GM23338 (cell line): ENCODE measurements around the gene GPR179. TPM values are rescaled to one million over a fixed set of nuclear protein-coding genes. Genes with fewer than 3 reads are reported as not detected.

Experiments used
- ATAC-seq: fragments of 200-7000 bp; cut with Tn5 transposase; 3 replicates; pipeline ENCODE4 v1.9.1; 2020
- DNase-seq: peaks from one replicate; pipeline ENCODE4 v3.0.0-alpha.2; 2015; ENCODE audit warnings: low spot score
- H2AFZ ChIP-seq: fragments of 200-600 bp; sonication (generic); 2 replicates; pipeline ENCODE4 v1.8.0; 2016; ENCODE audit warnings: antibody characterized with exemption, mild to moderate bottlenecking, moderate library complexity
- H3F3A ChIP-seq: fragments of 200-600 bp; sonication (generic); replicated peaks from 2 replicates; pipeline ENCODE4 v1.8.0; 2017; ENCODE audit warnings: antibody characterized with exemption, mixed run types, low read depth
- H3K27ac ChIP-seq: fragments of 200-600 bp; sonication (generic); 2 replicates; pipeline ENCODE4 v1.6.1; 2016; ENCODE audit warnings: low read depth
- H3K27me3 ChIP-seq: fragments of 200-600 bp; sonication (generic); 2 replicates; pipeline ENCODE4 v1.8.0; 2016; ENCODE audit warnings: mild to moderate bottlenecking, mixed run types, moderate library complexity; ENCODE audit not compliant: insufficient read depth
- H3K36me3 ChIP-seq: fragments of 200-600 bp; sonication (generic); 2 replicates; pipeline ENCODE4 v1.8.0; 2016; ENCODE audit warnings: mild to moderate bottlenecking; ENCODE audit not compliant: insufficient read depth
- H3K4me1 ChIP-seq: fragments of 200-600 bp; sonication (generic); 2 replicates; pipeline ENCODE4 v1.8.0; 2016; ENCODE audit warnings: mild to moderate bottlenecking, moderate library complexity; ENCODE audit not compliant: insufficient read depth
- H3K4me2 ChIP-seq: fragments of 200-600 bp; sonication (generic); 2 replicates; pipeline ENCODE4 v1.7.1; 2017; ENCODE audit warnings: mixed run types
- H3K4me3 ChIP-seq: fragments of 200-600 bp; sonication (generic); 2 replicates; pipeline ENCODE4 v1.6.1; 2016; ENCODE audit warnings: mixed run types
- H3K79me2 ChIP-seq: fragments of 200-600 bp; sonication (generic); replicated peaks from 2 replicates; pipeline ENCODE4 v1.8.0; 2017; ENCODE audit warnings: mild to moderate bottlenecking; ENCODE audit not compliant: insufficient read depth
- H3K9me2 ChIP-seq: fragments of 200-600 bp; sonication (generic); 2 replicates; pipeline ENCODE4 v1.8.0; 2017; ENCODE audit not compliant: insufficient read depth
- H4K20me1 ChIP-seq: fragments of 200-600 bp; sonication (generic); replicated peaks from 2 replicates; pipeline ENCODE4 v1.8.0; 2017; ENCODE audit warnings: mild to moderate bottlenecking; ENCODE audit not compliant: insufficient read depth
- H3K27ac Mint-ChIP-seq: 2 replicates; pipeline ENCODE4 v1.8.0; 2020; ENCODE audit warnings: inconsistent platforms, mild to moderate bottlenecking, moderate library complexity, mixed read lengths
- H3K27me3 Mint-ChIP-seq: 3 replicates; pipeline ENCODE4 v1.8.0; 2022; ENCODE audit warnings: low read depth, mild to moderate bottlenecking, moderate library complexity, mixed read lengths, inconsistent platforms; ENCODE audit not compliant: insufficient read depth, poor library complexity
- H3K36me3 Mint-ChIP-seq: 3 replicates; pipeline ENCODE4 v1.8.0; 2021; ENCODE audit warnings: low read depth, mild to moderate bottlenecking, inconsistent platforms, moderate library complexity, mixed read lengths
- H3K4me1 Mint-ChIP-seq: 3 replicates; pipeline ENCODE4 v1.8.0; 2020; ENCODE audit warnings: mild to moderate bottlenecking, inconsistent platforms, mixed read lengths
- H3K4me3 Mint-ChIP-seq: 3 replicates; pipeline ENCODE4 v1.8.0; 2021; ENCODE audit warnings: moderate library complexity, mild to moderate bottlenecking, inconsistent platforms, mixed read lengths
- H3K9me3 Mint-ChIP-seq: 3 replicates; pipeline ENCODE4 v1.8.0; 2020; ENCODE audit warnings: moderate library complexity, mild to moderate bottlenecking, inconsistent platforms, mixed read lengths
- CREB1 ChIP-seq: fragments of 250-450 bp; sonication (Bioruptor Pico); IDR thresholded peaks from 2 replicates; pipeline ENCODE4 v1.5.0; 2020; ENCODE audit warnings: low read depth, mild to moderate bottlenecking, moderate library complexity
- EZH2 ChIP-seq: fragments of 200-600 bp; sonication (generic); IDR thresholded peaks from one replicate; pipeline ENCODE4 v1.8.0; 2017; ENCODE audit warnings: antibody characterized with exemption, mild to moderate bottlenecking, low read depth; ENCODE audit not compliant: unreplicated experiment
- EZH2phosphoT487 ChIP-seq: fragments of 200-600 bp; sonication (generic); IDR thresholded peaks from one replicate; pipeline ENCODE4 v1.8.1; 2018; ENCODE audit warnings: antibody characterized with exemption; ENCODE audit not compliant: unreplicated experiment
- JUNB ChIP-seq: IDR thresholded peaks from one replicate; pipeline ENCODE4 v1.6.1; 2016; ENCODE audit warnings: antibody characterized with exemption; ENCODE audit not compliant: unreplicated experiment
- NANOG ChIP-seq: IDR thresholded peaks from 2 replicates; pipeline ENCODE4 v1.6.1; 2016; ENCODE audit warnings: antibody characterized with exemption, borderline replicate concordance
- POLR2AphosphoS5 ChIP-seq: IDR thresholded peaks from 2 replicates; pipeline ENCODE4 v1.6.1; 2016; ENCODE audit warnings: antibody characterized with exemption, low read depth
- STAT1 ChIP-seq: IDR thresholded peaks from one replicate; pipeline ENCODE4 v1.6.1; 2016; ENCODE audit warnings: antibody characterized with exemption; ENCODE audit not compliant: unreplicated experiment
- ZNF114 ChIP-seq: fragments of 250-450 bp; sonication (Bioruptor Pico); IDR thresholded peaks from 2 replicates; pipeline ENCODE4 v1.5.0; 2020; ENCODE audit warnings: mild to moderate bottlenecking, moderate library complexity
- polyA plus RNA-seq: library from polyadenylated mRNA; unstranded; fragments of >200 nt; fragmentation: Nextera tagmentation; extraction: Ambion mirVana; gene quantifications from 2 replicates; pipeline ENCODE4 v1.2.1, GENCODE V29; 2016
- total RNA-seq: library from RNA; depleted of rRNA; stranded (reverse); fragments of >200 nt; shearing (Covaris generic); gene quantifications from 2 replicates; pipeline ENCODE4 v1.2.3, GENCODE V29; 2014
- TF ChIP-seq, protein P1 (sequence below), 2 experiments: fragments of 200-600 bp in 1 of 2; sonication (generic) in 1 of 2; conservative IDR thresholded peaks; 2 replicates each; pipeline versions ENCODE4 v1.5.1 to v1.6.1; 2016 to 2017; ENCODE audit warnings: antibody characterized with exemption in 2 of 2, low read depth in 2 of 2, mild to moderate bottlenecking in 2 of 2, moderate library complexity in 1 of 2
- TF ChIP-seq, protein P2 (sequence below): IDR thresholded peaks from 2 replicates; pipeline ENCODE4 v1.6.1; 2016; ENCODE audit warnings: antibody characterized with exemption

The GPR179 gene
- total and polyA plus RNA-seq, 2 experiments from 2014 or later: 0.03 TPM

DNA sequence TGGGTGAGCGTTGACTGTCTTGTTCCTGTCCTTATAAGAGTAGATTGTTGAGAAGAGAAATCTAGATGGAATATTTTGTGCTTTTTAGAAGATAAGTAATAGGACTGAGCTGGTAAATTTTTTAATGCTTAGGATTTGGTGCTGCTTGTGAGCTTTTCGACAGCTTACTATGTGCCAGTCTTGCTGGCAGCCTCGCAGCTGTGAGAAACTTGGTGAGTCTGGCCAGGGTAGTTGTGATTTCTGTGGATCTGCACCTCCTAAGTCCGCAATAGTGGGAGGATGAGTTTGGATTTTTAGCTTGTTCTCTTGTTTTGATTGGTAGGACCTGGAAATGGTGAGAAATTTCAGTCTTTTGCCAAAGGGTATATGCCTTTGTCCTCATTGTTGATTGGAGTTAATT lies 11.5 kb upstream of the GPR179 start:
- no peak overlapping the region for H3K27ac ChIP-seq
- H3K27me3 ChIP-seq: peaks cover 5% of the 10 kb centered on the region; the same call in 1 of the 2 replicates
- H3K4me1 ChIP-seq: peaks cover 52% of the 10 kb centered on the region
- H3K4me3 ChIP-seq: no peak overlapping the region
- ATAC-seq (no peak), DNase-seq (no peak)
- no peaks in the 10 kb centered on the region for H3K9me2 ChIP-seq
- no peak for TF ChIP-seq CREB1 (CRISPR knock-in tag)
- no peak for TF ChIP-seq EZH2
- TF ChIP-seq JUNB: no peak
- TF ChIP-seq, protein P1, sequence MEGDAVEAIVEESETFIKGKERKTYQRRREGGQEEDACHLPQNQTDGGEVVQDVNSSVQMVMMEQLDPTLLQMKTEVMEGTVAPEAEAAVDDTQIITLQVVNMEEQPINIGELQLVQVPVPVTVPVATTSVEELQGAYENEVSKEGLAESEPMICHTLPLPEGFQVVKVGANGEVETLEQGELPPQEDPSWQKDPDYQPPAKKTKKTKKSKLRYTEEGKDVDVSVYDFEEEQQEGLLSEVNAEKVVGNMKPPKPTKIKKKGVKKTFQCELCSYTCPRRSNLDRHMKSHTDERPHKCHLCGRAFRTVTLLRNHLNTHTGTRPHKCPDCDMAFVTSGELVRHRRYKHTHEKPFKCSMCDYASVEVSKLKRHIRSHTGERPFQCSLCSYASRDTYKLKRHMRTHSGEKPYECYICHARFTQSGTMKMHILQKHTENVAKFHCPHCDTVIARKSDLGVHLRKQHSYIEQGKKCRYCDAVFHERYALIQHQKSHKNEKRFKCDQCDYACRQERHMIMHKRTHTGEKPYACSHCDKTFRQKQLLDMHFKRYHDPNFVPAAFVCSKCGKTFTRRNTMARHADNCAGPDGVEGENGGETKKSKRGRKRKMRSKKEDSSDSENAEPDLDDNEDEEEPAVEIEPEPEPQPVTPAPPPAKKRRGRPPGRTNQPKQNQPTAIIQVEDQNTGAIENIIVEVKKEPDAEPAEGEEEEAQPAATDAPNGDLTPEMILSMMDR (conservative IDR thresholded peaks at IDR 0.05; ENCODE audit: low read depth in 2 of 2): no peak
- no peak for TF ChIP-seq EZH2phosphoT487
- TF ChIP-seq, protein P2, sequence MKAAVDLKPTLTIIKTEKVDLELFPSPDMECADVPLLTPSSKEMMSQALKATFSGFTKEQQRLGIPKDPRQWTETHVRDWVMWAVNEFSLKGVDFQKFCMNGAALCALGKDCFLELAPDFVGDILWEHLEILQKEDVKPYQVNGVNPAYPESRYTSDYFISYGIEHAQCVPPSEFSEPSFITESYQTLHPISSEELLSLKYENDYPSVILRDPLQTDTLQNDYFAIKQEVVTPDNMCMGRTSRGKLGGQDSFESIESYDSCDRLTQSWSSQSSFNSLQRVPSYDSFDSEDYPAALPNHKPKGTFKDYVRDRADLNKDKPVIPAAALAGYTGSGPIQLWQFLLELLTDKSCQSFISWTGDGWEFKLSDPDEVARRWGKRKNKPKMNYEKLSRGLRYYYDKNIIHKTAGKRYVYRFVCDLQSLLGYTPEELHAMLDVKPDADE: no peak
- no peak overlapping the region for H2AFZ ChIP-seq
- H4K20me1 ChIP-seq: peaks cover 19% of the 10 kb centered on the region
- H3F3A ChIP-seq: peaks cover 17% of the 10 kb centered on the region; the same call in 1 of the 2 replicates
- H3K36me3 ChIP-seq: no peaks in the 10 kb centered on the region
- Mint-ChIP-seq H3K4me3 (peak overlapping the region; percentile 8; the same call in 1 of the 3 replicates), H3K27ac (no peak overlapping the region), H3K36me3 (no peaks in the 10 kb centered on the region; the same call in 2 of the 3 replicates), H3K4me1 (peaks cover 59% of the 10 kb centered on the region), H3K9me3 (no peaks in the 10 kb centered on the region), H3K27me3 (peaks cover 6% of the 10 kb centered on the region)
- no peak overlapping the region for H3K4me2 ChIP-seq
- peaks cover 74% of the 10 kb centered on the region for H3K79me2 ChIP-seq

DNA sequence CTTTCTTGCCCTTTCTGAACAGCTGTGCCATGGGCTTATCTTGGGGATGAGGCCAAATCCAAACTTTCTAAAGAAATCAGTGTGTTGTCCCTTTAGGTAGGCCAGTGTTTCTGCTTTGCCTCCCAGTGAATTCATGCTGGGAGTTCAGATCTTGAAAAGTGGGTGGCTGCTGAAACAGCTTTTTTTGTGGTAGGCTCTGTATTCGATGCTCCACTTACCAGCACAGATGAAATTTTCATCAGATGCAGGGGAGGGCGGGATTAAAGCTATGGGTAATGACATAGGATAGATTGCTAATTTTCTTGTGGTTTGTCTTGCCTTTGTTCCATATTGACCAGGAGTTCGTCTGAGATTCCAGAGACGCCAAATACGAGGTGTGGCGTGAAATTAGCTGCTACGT lies 10.7 kb upstream of the GPR179 start:
- Mint-ChIP-seq H3K4me1 (peaks cover 66% of the 10 kb centered on the region), H3K27ac (no peak overlapping the region)
- H3K4me3 ChIP-seq: peak overlapping the region; percentile 89; the same call in 1 of the 2 replicates

DNA sequence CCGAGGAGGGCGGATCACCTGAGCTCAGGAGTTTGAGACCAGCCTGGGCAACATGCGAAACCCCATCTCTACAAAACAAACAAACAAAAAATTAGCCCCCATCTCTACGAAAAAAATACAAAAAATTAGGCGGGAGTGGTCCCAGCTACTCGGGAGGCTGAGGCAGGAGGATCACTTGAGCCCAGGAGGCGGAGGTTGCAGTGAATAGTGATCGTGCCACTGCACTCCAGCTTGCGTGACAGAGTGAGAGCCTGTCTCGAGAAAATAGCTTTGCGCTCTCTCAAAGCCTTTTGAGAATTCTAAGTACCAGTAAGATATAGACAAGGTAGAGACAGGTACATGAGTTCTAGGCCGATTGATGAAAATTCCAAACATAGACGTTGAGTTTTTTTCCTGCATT lies 9.9 kb upstream of the GPR179 start:
- H3K27ac Mint-ChIP-seq: no peak overlapping the region
- Histone ChIP-seq H3K4me2 (peak overlapping the region; percentile 96), H3F3A (peaks cover 24% of the 10 kb centered on the region; the same call in 1 of the 2 replicates), H3K27me3 (peaks cover 5% of the 10 kb centered on the region; the same call in 1 of the 2 replicates), H3K9me2 (no peaks in the 10 kb centered on the region), H3K4me3 (peak overlapping the region; percentile 89), H3K27ac (no peak overlapping the region), H3K36me3 (no peaks in the 10 kb centered on the region), H3K4me1 (peaks cover 51% of the 10 kb centered on the region), H3K79me2 (peaks cover 58% of the 10 kb centered on the region), H4K20me1 (peaks cover 19% of the 10 kb centered on the region), H2AFZ (no peak overlapping the region)
- DNase-seq (no peak), ATAC-seq (no peak)
- peaks cover 11% of the 10 kb centered on the region for H3K27me3 Mint-ChIP-seq
- no peaks in the 10 kb centered on the region; the same call in 2 of the 3 replicates for H3K36me3 Mint-ChIP-seq
- H3K4me1 Mint-ChIP-seq: peaks cover 61% of the 10 kb centered on the region
- peak overlapping the region; percentile 74 for H3K4me3 Mint-ChIP-seq
- H3K9me3 Mint-ChIP-seq: no peaks in the 10 kb centered on the region
- no peak for TF ChIP-seq EZH2phosphoT487
- no peak for TF ChIP-seq CREB1 (CRISPR knock-in tag)
- TF ChIP-seq POLR2AphosphoS5: no peak
- no peak for TF ChIP-seq ZNF114 (CRISPR knock-in tag)
- no peak for TF ChIP-seq JUNB
- no peak for TF ChIP-seq EZH2
- TF ChIP-seq, protein P1 (conservative IDR thresholded peaks at IDR 0.05; ENCODE audit: low read depth in 2 of 2): no peak
- no peak for TF ChIP-seq NANOG
- TF ChIP-seq, protein P2: no peak

More for the DNA sequence above, 10.7 kb upstream of the GPR179 start:
- DNase-seq (no peak), ATAC-seq (no peak)
- peaks cover 19% of the 10 kb centered on the region for H4K20me1 ChIP-seq
- H3F3A ChIP-seq: peaks cover 24% of the 10 kb centered on the region; the same call in 1 of the 2 replicates
- H3K4me1 ChIP-seq: peaks cover 58% of the 10 kb centered on the region
- no peaks in the 10 kb centered on the region for H3K9me3 Mint-ChIP-seq
- H3K4me2 ChIP-seq: peak overlapping the region; percentile 96
- no peak overlapping the region for H3K27ac ChIP-seq
- no peaks in the 10 kb centered on the region for H3K36me3 ChIP-seq
- H2AFZ ChIP-seq: no peak overlapping the region
- no peak for TF ChIP-seq EZH2
- TF ChIP-seq STAT1: no peak
- no peaks in the 10 kb centered on the region; the same call in 2 of the 3 replicates for H3K36me3 Mint-ChIP-seq
- H3K9me2 ChIP-seq: no peaks in the 10 kb centered on the region
- H3K27me3 ChIP-seq: peaks cover 5% of the 10 kb centered on the region; the same call in 1 of the 2 replicates
- peak overlapping the region; percentile 20; the same call in 2 of the 3 replicates for H3K4me3 Mint-ChIP-seq
- H3K27me3 Mint-ChIP-seq: peaks cover 11% of the 10 kb centered on the region
- peaks cover 66% of the 10 kb centered on the region for H3K79me2 ChIP-seq
